Measurements from ENCODE around the gene HMGCLL1.

DNA sequence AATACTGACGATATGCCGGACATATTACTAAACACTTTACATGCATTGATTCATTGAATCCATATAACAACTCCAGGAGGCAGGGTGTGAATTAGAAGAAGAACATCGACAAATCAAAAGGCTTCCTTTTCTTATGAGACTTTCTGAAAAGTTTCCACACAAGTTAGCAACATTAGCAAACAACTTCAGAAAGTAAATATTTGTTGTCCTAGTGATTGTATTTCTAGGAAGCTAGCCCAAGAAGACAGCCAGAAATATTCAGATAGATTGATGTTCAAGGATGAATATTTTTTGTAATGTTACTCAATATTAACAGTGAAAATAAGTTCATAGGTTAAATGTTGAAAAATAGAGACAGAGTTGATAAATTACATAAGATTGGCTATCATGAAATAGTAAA, 131.1 kb downstream of the HMGCLL1 start:
- TF ChIP-seq, protein P1, sequence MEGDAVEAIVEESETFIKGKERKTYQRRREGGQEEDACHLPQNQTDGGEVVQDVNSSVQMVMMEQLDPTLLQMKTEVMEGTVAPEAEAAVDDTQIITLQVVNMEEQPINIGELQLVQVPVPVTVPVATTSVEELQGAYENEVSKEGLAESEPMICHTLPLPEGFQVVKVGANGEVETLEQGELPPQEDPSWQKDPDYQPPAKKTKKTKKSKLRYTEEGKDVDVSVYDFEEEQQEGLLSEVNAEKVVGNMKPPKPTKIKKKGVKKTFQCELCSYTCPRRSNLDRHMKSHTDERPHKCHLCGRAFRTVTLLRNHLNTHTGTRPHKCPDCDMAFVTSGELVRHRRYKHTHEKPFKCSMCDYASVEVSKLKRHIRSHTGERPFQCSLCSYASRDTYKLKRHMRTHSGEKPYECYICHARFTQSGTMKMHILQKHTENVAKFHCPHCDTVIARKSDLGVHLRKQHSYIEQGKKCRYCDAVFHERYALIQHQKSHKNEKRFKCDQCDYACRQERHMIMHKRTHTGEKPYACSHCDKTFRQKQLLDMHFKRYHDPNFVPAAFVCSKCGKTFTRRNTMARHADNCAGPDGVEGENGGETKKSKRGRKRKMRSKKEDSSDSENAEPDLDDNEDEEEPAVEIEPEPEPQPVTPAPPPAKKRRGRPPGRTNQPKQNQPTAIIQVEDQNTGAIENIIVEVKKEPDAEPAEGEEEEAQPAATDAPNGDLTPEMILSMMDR (IDR thresholded peaks at IDR 0.05), result no peak
- TF ChIP-seq POLR2A (IDR thresholded peaks at IDR 0.05), result no peak
